A549 (cell line): ENCODE data around the gene ORAI1.

Experiments used
- BHLHE40 ChIP-seq: IDR thresholded peaks from 2 replicates; pipeline ENCODE4 v1.6.1; 2012; ENCODE audit warnings: low read depth, low read length, inconsistent platforms
- CEBPB ChIP-seq, 2 experiments: fragments of >200 bp in 1 of 2; sonication (Bioruptor Twin) in 1 of 2; formaldehyde crosslinking in 1 of 2; IDR thresholded peaks; 2 replicates each; pipeline ENCODE4 v1.6.1; 2012 to 2016
- CTCF ChIP-seq: fragments of >200 bp; sonication (Bioruptor Twin); formaldehyde crosslinking; IDR thresholded peaks from 3 replicates; pipeline ENCODE4 v1.5.1; 2016
- EP300 ChIP-seq, 2 experiments: fragments of >200 bp; sonication (Bioruptor Twin); formaldehyde crosslinking; IDR thresholded peaks; 2 replicates in 1 of 2; 3 replicates in 1 of 2; pipeline ENCODE4 v1.6.1; 2016 to 2017
- PBX3 ChIP-seq: IDR thresholded peaks from 2 replicates; pipeline ENCODE4 v1.6.1; 2012
- POLR2AphosphoS2 ChIP-seq: conservative IDR thresholded peaks from 2 replicates; pipeline ENCODE4 v1.6.1; 2012; ENCODE audit warnings: low read length, improper control_type of control experiment, inconsistent platforms
- REST ChIP-seq: fragments of 200-600 bp; sonication (generic); IDR thresholded peaks from 2 replicates; pipeline ENCODE4 v1.6.1; 2016; ENCODE audit warnings: antibody characterized with exemption, mild to moderate bottlenecking, moderate library complexity
- RFX5 ChIP-seq: fragments of 450-650 bp; IDR thresholded peaks from 2 replicates; pipeline ENCODE4 v1.7.1; 2014; ENCODE audit warnings: antibody characterized with exemption, mild to moderate bottlenecking, moderate library complexity
- RNF2 ChIP-seq: fragments of 200-600 bp; sonication (generic); IDR thresholded peaks from 2 replicates; pipeline ENCODE4 v1.6.1; 2016; ENCODE audit warnings: low read depth, mild to moderate bottlenecking, antibody characterized with exemption, moderate library complexity, borderline replicate concordance
- TP53 ChIP-seq: fragments of 250-450 bp; sonication (Bioruptor Pico); IDR thresholded peaks from 2 replicates; pipeline ENCODE4 v1.5.0; 2021; ENCODE audit warnings: mild to moderate bottlenecking, moderate library complexity

- TF ChIP-seq EP300 (IDR thresholded peaks at IDR 0.05) = no peak
- TF ChIP-seq CTCF = no peak
- TF ChIP-seq REST = no peak
- TF ChIP-seq TP53 (CRISPR knock-in tag) = no peak
- no peak for TF ChIP-seq POLR2AphosphoS2
- no peak for TF ChIP-seq BHLHE40
- TF ChIP-seq RNF2 = no peak
- no peak for TF ChIP-seq CEBPB (IDR thresholded peaks at IDR 0.05)
- TF ChIP-seq RFX5 = no peak
- TF ChIP-seq PBX3 = no peak
Measured at GRCh38 chr12:121596526-121596925, 29.8 kb upstream of the ORAI1 start.
